HG02798 (cell line): ENCODE results near the gene IAH1.

ENCODE experiments used
- ATAC-seq: cut with Tn5 transposase; IDR thresholded peaks from one replicate; pipeline ENCODE4 v1.9.1; 2021; ENCODE audit warnings: mild to moderate bottlenecking; ENCODE audit not compliant: unreplicated experiment, poor library complexity

IAH1 gene

GRCh38 chr2:9524291-9524690 is 49.9 kb downstream of the IAH1 start:
- no peak for ATAC-seq

DNA sequence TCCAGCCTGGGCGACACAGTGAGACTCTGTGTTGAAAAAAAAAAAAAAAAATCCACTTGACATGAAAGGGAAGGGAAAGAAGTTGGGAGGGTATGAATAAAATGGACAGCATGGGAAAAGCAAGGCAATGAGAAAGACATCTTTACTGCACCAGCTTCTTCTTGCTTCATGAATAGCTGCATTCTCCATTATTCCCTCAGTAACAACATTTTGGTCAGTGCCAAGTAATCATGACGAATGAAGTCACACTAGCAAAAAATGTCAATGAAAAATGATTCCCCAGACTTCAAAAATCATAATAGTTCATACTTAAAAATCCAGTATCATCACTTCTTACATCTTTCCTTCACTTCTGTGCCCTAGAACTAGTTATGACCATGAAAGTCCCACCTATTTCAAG is 50.9 kb downstream of the IAH1 start:
- ATAC-seq, result no peak

DNA sequence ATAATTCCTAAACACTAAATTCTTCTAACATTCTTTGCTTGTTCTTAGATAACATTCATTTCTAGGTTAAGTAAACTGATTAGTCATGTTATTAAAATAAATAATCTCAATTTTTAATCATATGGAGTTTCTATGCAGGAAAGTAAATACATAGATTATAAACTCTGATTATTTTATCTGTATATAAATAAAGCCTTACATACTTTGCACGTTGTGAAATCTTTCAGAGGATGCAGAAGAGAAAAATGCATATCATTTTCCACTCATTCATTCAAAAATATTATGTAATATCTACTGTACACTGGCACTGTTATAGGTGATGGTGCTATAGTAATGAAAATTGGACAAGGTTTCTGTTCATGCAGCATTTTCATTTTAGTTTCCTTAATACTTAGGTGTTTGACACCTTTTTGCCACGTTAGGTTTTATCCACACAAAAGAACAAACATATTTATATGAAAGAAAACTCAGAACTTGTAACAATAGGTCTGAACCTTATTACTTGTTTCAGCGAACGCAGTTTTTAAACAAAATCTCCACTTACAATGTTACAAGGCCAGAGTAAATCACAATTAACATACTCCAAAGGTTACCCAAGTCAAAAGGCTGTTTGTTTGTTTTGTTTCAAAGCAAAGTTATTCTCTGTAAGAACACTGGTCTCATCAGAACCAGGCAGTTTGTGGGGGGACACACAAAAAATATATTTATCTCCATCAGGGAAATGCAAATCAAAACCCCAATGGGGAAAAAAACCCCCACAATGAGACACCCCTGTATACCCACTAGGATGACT is 53.8 kb downstream of the IAH1 start:
- no peak for ATAC-seq

- ATAC-seq, result no peak
These were observed 58.1 kb downstream of the IAH1 start for GRCh38 chr2:9532421-9532820.

GRCh38 chr2:9533663-9534062 is 59.3 kb downstream of the IAH1 start:
- no peak for ATAC-seq

DNA sequence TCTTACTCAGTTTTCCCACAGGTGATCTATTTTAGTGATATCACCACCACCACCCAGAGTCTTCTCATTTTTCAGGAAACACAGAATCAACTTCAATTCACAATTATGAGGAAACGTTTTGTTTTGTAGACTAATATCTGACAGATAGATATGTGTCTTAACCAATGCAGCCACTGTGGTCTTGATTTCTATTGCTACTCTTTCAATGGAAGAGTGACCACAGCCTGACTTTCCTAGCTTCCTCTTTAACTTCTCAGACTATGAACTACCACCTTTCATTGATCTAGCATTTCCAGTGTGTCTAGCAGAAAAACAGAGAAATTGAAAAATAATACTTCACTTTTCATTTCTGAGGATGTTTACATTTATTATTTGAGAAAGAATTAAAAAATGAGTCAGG is 60.8 kb downstream of the IAH1 start:
- no peak for ATAC-seq

GRCh38 chr2:9536504-9536903 is 62.2 kb downstream of the IAH1 start:
- no peak for ATAC-seq

DNA sequence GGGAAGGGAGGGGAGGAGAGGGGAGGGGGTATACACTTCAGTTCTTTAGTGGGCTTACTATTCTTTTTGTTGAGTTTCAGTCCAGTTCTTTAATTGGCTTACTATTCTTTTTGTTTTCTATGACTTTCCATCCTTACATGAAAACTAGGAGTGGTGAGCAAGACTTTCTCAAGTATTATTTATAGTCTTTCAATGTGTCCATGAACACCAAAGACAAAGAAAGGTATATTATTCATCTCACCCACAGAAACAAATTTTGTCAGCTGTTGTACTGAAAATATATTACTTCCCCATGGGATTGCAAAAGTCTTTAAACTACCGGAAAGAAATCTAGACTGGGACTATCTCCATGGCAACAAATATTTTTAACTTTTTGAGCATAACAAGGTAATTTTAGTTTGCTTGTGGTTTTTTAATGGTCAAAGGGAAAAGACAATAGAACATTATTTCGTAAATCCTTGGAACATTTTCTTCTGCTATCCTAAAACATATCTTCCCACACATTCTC is 63.7 kb downstream of the IAH1 start:
- ATAC-seq, result no peak
